Measurements from ENCODE around the gene FARP1. TPM values are rescaled to one million over a fixed set of nuclear protein-coding genes. Genes with fewer than 3 reads are reported as not detected.
"Not testable (repeated sequence)": the region's sequence is repeated elsewhere in the genome, so short reads cannot be mapped to it uniquely, and the experiment has no call there.

FARP1 gene
- total RNA-seq, 1 donor from 2014 or later: 128 TPM

GRCh38 chr13:98269386-98269785 lies 126.5 kb downstream of the FARP1 start:
- H3K9me3 Mint-ChIP-seq (ENCODE audit: unreplicated experiment): peaks cover 2% of the 10 kb centered on the region
- H3K27ac Mint-ChIP-seq (ENCODE audit: unreplicated experiment): no peak overlapping the region
- no peak overlapping the region for H2AFZ ChIP-seq (ENCODE audit: low read depth, low read length)
- no peak overlapping the region for H3K4me3 ChIP-seq (ENCODE audit: insufficient read depth, low read depth, low read length)
- no peaks in the 10 kb centered on the region for H3K36me3 ChIP-seq (ENCODE audit: insufficient read depth, low read length)
- no peak overlapping the region for H3K9ac ChIP-seq (ENCODE audit: low read length)
- TF ChIP-seq EZH2 (IDR thresholded peaks at IDR 0.05; ENCODE audit: insufficient read depth, low read length) (no peak), CTCF (IDR thresholded peaks at IDR 0.05; ENCODE audit: insufficient read depth, low read depth, low read length) (no peak)
- H3K9me3 ChIP-seq (ENCODE audit: insufficient read depth, low read depth, low read length): no peaks in the 10 kb centered on the region
- H3K4me3 Mint-ChIP-seq (ENCODE audit: unreplicated experiment): no peak overlapping the region
- peaks cover 10% of the 10 kb centered on the region for H3K36me3 Mint-ChIP-seq (ENCODE audit: low read depth, unreplicated experiment)
- peaks cover 14% of the 10 kb centered on the region for H3K4me1 Mint-ChIP-seq (ENCODE audit: low read depth, unreplicated experiment)
- no peak overlapping the region for H3K27ac ChIP-seq (ENCODE audit: low read depth, low read length)
- H3K27me3 ChIP-seq (ENCODE audit: insufficient read depth, low read length): no peaks in the 10 kb centered on the region
- peaks cover 53% of the 10 kb centered on the region for H4K20me1 ChIP-seq (ENCODE audit: insufficient read depth, low read length)
- FAIRE-seq (no peak), DNase-seq (ENCODE audit: low read depth) (no peak)
- no peak overlapping the region for H3K4me2 ChIP-seq (ENCODE audit: low read length)
- H3K27me3 Mint-ChIP-seq (ENCODE audit: low read depth, unreplicated experiment): no peaks in the 10 kb centered on the region
- peaks cover 26% of the 10 kb centered on the region for H3K4me1 ChIP-seq (ENCODE audit: insufficient read depth, low read length)
- H3K79me2 ChIP-seq (ENCODE audit: insufficient read depth, low read length): peaks cover 63% of the 10 kb centered on the region

GRCh38 chr13:98270819-98271218 lies 127.9 kb downstream of the FARP1 start:
- H3K36me3 Mint-ChIP-seq (ENCODE audit: low read depth, unreplicated experiment): peaks cover 10% of the 10 kb centered on the region
- Histone ChIP-seq H3K36me3 (ENCODE audit: insufficient read depth, low read length) (no peaks in the 10 kb centered on the region), H3K9me3 (ENCODE audit: insufficient read depth, low read depth, low read length) (no peaks in the 10 kb centered on the region), H4K20me1 (ENCODE audit: insufficient read depth, low read length) (peaks cover 52% of the 10 kb centered on the region), H3K27ac (ENCODE audit: low read depth, low read length) (no peak overlapping the region), H3K79me2 (ENCODE audit: insufficient read depth, low read length) (peaks cover 63% of the 10 kb centered on the region), H3K4me3 (ENCODE audit: insufficient read depth, low read depth, low read length) (no peak overlapping the region), H3K4me2 (ENCODE audit: low read length) (no peak overlapping the region), H3K9ac (ENCODE audit: low read length) (no peak overlapping the region), H2AFZ (ENCODE audit: low read depth, low read length) (no peak overlapping the region), H3K27me3 (ENCODE audit: insufficient read depth, low read length) (no peaks in the 10 kb centered on the region), H3K4me1 (ENCODE audit: insufficient read depth, low read length) (peaks cover 33% of the 10 kb centered on the region)
- TF ChIP-seq CTCF (IDR thresholded peaks at IDR 0.05; ENCODE audit: insufficient read depth, low read depth, low read length) (no peak), EZH2 (IDR thresholded peaks at IDR 0.05; ENCODE audit: insufficient read depth, low read length) (no peak)
- FAIRE-seq: peak; percentile 47
- no peak for DNase-seq (ENCODE audit: low read depth)
- no peaks in the 10 kb centered on the region for H3K27me3 Mint-ChIP-seq (ENCODE audit: low read depth, unreplicated experiment)
- peaks cover 25% of the 10 kb centered on the region for H3K4me1 Mint-ChIP-seq (ENCODE audit: low read depth, unreplicated experiment)
- no peak overlapping the region for H3K27ac Mint-ChIP-seq (ENCODE audit: unreplicated experiment)
- H3K9me3 Mint-ChIP-seq (ENCODE audit: unreplicated experiment): peaks cover 2% of the 10 kb centered on the region
- H3K4me3 Mint-ChIP-seq (ENCODE audit: unreplicated experiment): no peak overlapping the region

- FAIRE-seq; H3K4me3 Mint-ChIP-seq (ENCODE audit: unreplicated experiment); H3K4me3 ChIP-seq (ENCODE audit: insufficient read depth, low read depth, low read length); H3K27me3 Mint-ChIP-seq (ENCODE audit: low read depth, unreplicated experiment); H2AFZ ChIP-seq (ENCODE audit: low read depth, low read length); H3K9ac ChIP-seq (ENCODE audit: low read length); DNase-seq (ENCODE audit: low read depth); H3K9me3 Mint-ChIP-seq (ENCODE audit: unreplicated experiment); H3K9me3 ChIP-seq (ENCODE audit: insufficient read depth, low read depth, low read length); H3K4me2 ChIP-seq (ENCODE audit: low read length); H3K27ac ChIP-seq (ENCODE audit: low read depth, low read length); H3K27me3 ChIP-seq (ENCODE audit: insufficient read depth, low read length); H3K36me3 Mint-ChIP-seq (ENCODE audit: low read depth, unreplicated experiment); H3K36me3 ChIP-seq (ENCODE audit: insufficient read depth, low read length); H3K27ac Mint-ChIP-seq (ENCODE audit: unreplicated experiment): not testable (repeated sequence)
- H3K4me1 ChIP-seq (ENCODE audit: insufficient read depth, low read length): peaks cover 25% of the 10 kb centered on the region
- H3K79me2 ChIP-seq (ENCODE audit: insufficient read depth, low read length): peaks cover 64% of the 10 kb centered on the region
- peaks cover 50% of the 10 kb centered on the region for H4K20me1 ChIP-seq (ENCODE audit: insufficient read depth, low read length)
- H3K4me1 Mint-ChIP-seq (ENCODE audit: low read depth, unreplicated experiment): peaks cover 31% of the 10 kb centered on the region
Observed at GRCh38 chr13:98271646-98272045, 128.8 kb downstream of the FARP1 start.

All from astrocyte (in vitro differentiated cells and primary cell).